K562 (cell line): ENCODE measurements around the gene SH3YL1. TPM values are rescaled to one million over a fixed set of nuclear protein-coding genes. Genes with fewer than 3 reads are reported as not detected.

Experiments
- ATAC-seq: fragments of 200-7000 bp; cut with Tn5 transposase; 3 replicates; pipeline ENCODE4 v1.9.1; 2020; ENCODE audit warnings: moderate library complexity
- BruUV-seq: library from RNA; stranded (reverse); fragments of 400-500 nt; replicated peaks from 2 replicates; lab custom pipeline; 2021; lab: Mats Ljungman, UMichigan
- CTCF ChIA-PET: fragments of 300-600 bp; formaldehyde crosslinking; extraction: SDS; loops from one replicate; lab custom pipeline; 2021; ENCODE audit warnings: low intra/inter-chr PET ratio; lab: Yijun Ruan, JAX
- POLR2A ChIA-PET: fragments of 300-600, 350-650 bp; sonication (Branson Sonifier 250); formaldehyde crosslinking; extraction: SDS; loops from one replicate; lab custom pipeline; 2021; ENCODE audit warnings: antibody characterized with exemption, inconsistent platforms; lab: Yijun Ruan, JAX
- DNase-seq, 4 experiments: peaks; one replicate each; pipeline versions ENCODE4 v3.0.0 to v3.0.0-alpha.2; 2011 to 2018; ENCODE audit warnings: low spot score in 3 of 4, mixed read lengths in 3 of 4; ENCODE audit errors: extremely low read depth in 1 of 4
- FAIRE-seq: peaks from 2 replicates; lab custom pipeline; 2011; peaks lifted over from hg19 to GRCh38; lab: Jason Lieb, UNC
- H2AFZ ChIP-seq: 2 replicates; pipeline ENCODE4 v1.6.0; 2011; ENCODE audit warnings: low read depth, low read length, control low read depth, inconsistent platforms
- H3K27ac ChIP-seq: fragments of 200-600 bp; 3 replicates; pipeline ENCODE4 v1.8.0; 2011; ENCODE audit warnings: low read depth, mild to moderate bottlenecking, control low read depth, inconsistent platforms, low read length, moderate library complexity, mixed read lengths; ENCODE audit errors: extremely low read depth
- H3K27me3 ChIP-seq, 2 experiments: fragments of 300-600 bp in 1 of 2; 2 replicates in 1 of 2; 3 replicates in 1 of 2; pipeline versions ENCODE4 v1.6.0 to v1.8.0; 2011; ENCODE audit warnings: inconsistent platforms in 2 of 2, low read length in 2 of 2, mild to moderate bottlenecking in 1 of 2, mixed read lengths in 1 of 2, moderate library complexity in 1 of 2; ENCODE audit not compliant: control insufficient read depth in 2 of 2, insufficient read depth in 2 of 2
- H3K36me3 ChIP-seq: fragments of 300-600 bp; 3 replicates; pipeline ENCODE4 v1.8.0; 2011; ENCODE audit warnings: mild to moderate bottlenecking, low read length, inconsistent platforms; ENCODE audit not compliant: control insufficient read depth, insufficient read depth
- H3K4me1 ChIP-seq, 2 experiments: fragments of 200-600 bp in 1 of 2; replicated peaks in 1 of 2; 2 replicates in 1 of 2; 3 replicates in 1 of 2; pipeline versions ENCODE4 v1.5.1 to v1.8.0; 2011; ENCODE audit warnings: inconsistent platforms in 2 of 2, low read length in 2 of 2, mild to moderate bottlenecking in 1 of 2, mixed read lengths in 1 of 2, moderate library complexity in 1 of 2; ENCODE audit not compliant: control insufficient read depth in 2 of 2, insufficient read depth in 2 of 2
- H3K4me2 ChIP-seq: 2 replicates; pipeline ENCODE4 v1.6.1; 2011; ENCODE audit warnings: low read length, control low read depth, inconsistent platforms, mixed read lengths; ENCODE audit not compliant: insufficient read depth
- H3K4me3 ChIP-seq: fragments of 200-600 bp; sonication (generic), shearing (Covaris generic); 2 replicates; pipeline ENCODE4 v1.5.1; 2016; ENCODE audit warnings: control low read depth, inconsistent platforms
- H3K79me2 ChIP-seq: fragments of 200-600 bp; 3 replicates; pipeline ENCODE4 v1.8.0; 2011; ENCODE audit warnings: low read length, inconsistent platforms; ENCODE audit not compliant: control insufficient read depth, insufficient read depth
- H3K9ac ChIP-seq, 2 experiments: 2 replicates each; pipeline versions ENCODE4 v1.6.0 to v1.6.1; 2011; ENCODE audit warnings: low read depth in 2 of 2, low read length in 2 of 2, control low read depth in 1 of 2, inconsistent platforms in 1 of 2, mild to moderate bottlenecking in 1 of 2, mixed read lengths in 1 of 2; ENCODE audit not compliant: insufficient read depth in 1 of 2
- H3K9me1 ChIP-seq: one replicate; pipeline ENCODE4 v1.6.0; 2011; ENCODE audit warnings: inconsistent platforms, mild to moderate bottlenecking, low read length, moderate library complexity; ENCODE audit not compliant: control insufficient read depth, insufficient read depth
- H3K9me3 ChIP-seq: replicated peaks from 2 replicates; pipeline ENCODE4 v1.5.1; 2011; ENCODE audit warnings: low read depth, low read length, inconsistent platforms; ENCODE audit not compliant: control insufficient read depth, insufficient read depth
- H4K20me1 ChIP-seq: replicated peaks from 2 replicates; pipeline ENCODE4 v1.6.1; 2011; ENCODE audit warnings: low read length, inconsistent platforms, mixed read lengths; ENCODE audit not compliant: control insufficient read depth, insufficient read depth
- BRD9 ChIP-seq: fragments of 450-650 bp; IDR thresholded peaks from 2 replicates; pipeline ENCODE4 v1.6.1; 2018; ENCODE audit warnings: low read depth; ENCODE audit not compliant: partially characterized antibody
- CEBPB ChIP-seq: fragments of 450-650 bp; IDR thresholded peaks from 2 replicates; pipeline ENCODE4 v1.6.1; 2016; ENCODE audit warnings: missing genetic modification characterization, missing compliant biosample characterization
- HNRNPUL1 ChIP-seq: fragments of 200-400 bp; formaldehyde crosslinking; IDR thresholded peaks from 2 replicates; pipeline ENCODE4 v1.6.1; 2017; ENCODE audit warnings: low read length
- KDM5B ChIP-seq: fragments of 200-600 bp; sonication (generic); IDR thresholded peaks from 2 replicates; pipeline ENCODE4 v1.6.1; 2012; ENCODE audit warnings: low read depth, mild to moderate bottlenecking, moderate library complexity, low read length, control low read depth, inconsistent platforms; ENCODE audit not compliant: insufficient replicate concordance
- NCOR1 ChIP-seq: fragments of 450-650 bp; IDR thresholded peaks from 2 replicates; pipeline ENCODE4 v1.6.1; 2016; ENCODE audit warnings: mild to moderate bottlenecking, moderate library complexity
- NKRF ChIP-seq: fragments of 450-650 bp; IDR thresholded peaks from 2 replicates; pipeline ENCODE4 v1.6.1; 2016; ENCODE audit warnings: borderline replicate concordance
- ZNF57 ChIP-seq: fragments of 450-650 bp; formaldehyde crosslinking; IDR thresholded peaks from 2 replicates; pipeline ENCODE4 v1.4.0; 2020; ENCODE audit warnings: mild to moderate bottlenecking, moderate library complexity
- ZNF79 ChIP-seq: fragments of 250-450 bp; sonication (Bioruptor Pico); IDR thresholded peaks from 2 replicates; pipeline ENCODE4 v1.4.0; 2020; ENCODE audit warnings: low read depth, mild to moderate bottlenecking, moderate library complexity
- WGBS: fragments of 100-300 bp; shearing (Covaris generic); methylation state at CpG from one replicate; pipeline ENCODE4 v1.1.6; 2016; ENCODE audit warnings: low coverage, mixed read lengths; ENCODE audit not compliant: insufficient coverage; ENCODE audit errors: missing lambda C conversion rate; 5-methylcytosine and 5-hydroxymethylcytosine counted together
- in situ Hi-C: fragments of 300-500 bp; cut with MboI; formaldehyde crosslinking; loops from 4 replicates; pipeline ENCODE4 v1.15.0; 2018; ENCODE audit warnings: inconsistent platforms, mixed read lengths
- intact Hi-C: fragments of 100-400 bp; cut with micrococcal nuclease; formaldehyde crosslinking; loops from 2 replicates; pipeline ENCODE4 v1.14.2; 2022
- polyA plus RNA-seq, 8 experiments: library from polyadenylated mRNA; depleted of rRNA in 4 of 8; stranded (reverse) in 5 of 8; unstranded in 3 of 8; fragments of >200 nt; fragmentation: Nextera tagmentation in 2 of 8; fragmentation: Illumina TruSeq in 1 of 8; extraction: Ambion mirVana in 2 of 8; extraction: Trizol in 1 of 8; gene quantifications; 2 replicates each; pipeline versions ENCODE4 v1.2.1 to v1.2.3, GENCODE V29; 2011 to 2014; ENCODE audit warnings: inconsistent platforms in 1 of 8, missing spikeins in 1 of 8
- total RNA-seq, 7 experiments: library from RNA; depleted of rRNA in 6 of 7; stranded (reverse); fragments of >200 nt in 6 of 7; fragmentation: Illumina TruSeq in 2 of 7; extraction: Trizol in 2 of 7; gene quantifications; 2 replicates each; pipeline versions ENCODE4 v1.2.1 to v1.2.3, GENCODE V29; 2011 to 2021; ENCODE audit warnings: low replicate concordance in 1 of 7
- TF ChIP-seq, protein P1 (sequence below): sonication (generic); formaldehyde crosslinking; IDR thresholded peaks from 2 replicates; pipeline ENCODE4 v1.8.0; 2022; ENCODE audit warnings: mild to moderate bottlenecking, missing genetic modification reagents

Gene SH3YL1
- total and polyA plus RNA-seq, 9 of the 15 experiments (the other 6 are each of a cell fraction or from before 2014, with no cell fraction given) = 3.9 to 7.8 (median 5.3) TPM

DNA sequence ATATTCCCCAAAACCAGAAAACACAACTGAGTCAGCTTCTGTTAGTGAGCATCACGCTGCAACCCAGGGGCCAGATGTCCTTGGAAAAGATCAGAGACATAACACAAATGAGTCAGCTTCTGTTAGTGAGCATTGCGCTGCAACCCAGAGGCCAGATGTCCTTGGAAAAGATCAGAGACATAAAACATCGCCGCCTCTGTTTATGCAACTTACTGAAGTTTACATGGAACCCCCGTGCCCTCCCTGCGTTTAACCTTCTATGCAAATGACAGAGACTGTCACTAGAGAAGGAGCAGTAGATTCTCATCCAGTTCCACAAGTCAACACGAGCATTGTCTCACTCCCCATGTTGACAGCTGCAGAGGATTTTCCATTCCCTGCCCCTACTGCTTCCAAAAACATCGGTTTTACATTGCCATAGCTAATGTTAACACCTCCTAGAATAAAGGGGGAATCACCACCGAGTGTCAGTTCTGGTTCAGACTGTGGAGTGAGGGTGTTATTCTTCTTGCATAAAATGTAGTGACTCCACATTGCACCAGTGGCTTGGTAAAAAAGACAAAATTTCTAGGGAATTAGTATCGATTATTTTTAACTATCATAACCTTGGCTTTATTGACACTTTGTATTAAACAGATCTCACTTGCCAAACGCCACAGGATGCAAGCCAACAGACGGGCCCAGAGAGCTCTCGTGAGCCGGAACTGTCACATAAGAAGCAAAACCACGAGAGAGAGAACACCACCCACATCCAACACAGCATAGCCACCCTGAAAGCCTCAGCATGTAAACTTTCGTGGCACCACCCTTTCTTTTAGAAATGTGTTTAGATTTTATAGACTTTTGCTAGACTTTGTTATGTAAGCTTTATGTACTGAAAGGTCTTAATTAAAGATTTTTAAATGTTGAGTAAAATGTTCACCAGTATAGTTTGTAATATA lies 87.7 kb downstream of the SH3YL1 start:
- DNase-seq (no peak), FAIRE-seq (no peak)
- WGBS = 2% methylated on average over 16 of the region's 16 CpGs
- H3K9me1 ChIP-seq = no peaks in the 10 kb centered on the region
- H3K27me3 ChIP-seq = no peaks in the 10 kb centered on the region
- H3K4me1 ChIP-seq = no peaks in the 10 kb centered on the region
- no peak overlapping the region for H3K9ac ChIP-seq
- H2AFZ ChIP-seq = no peak overlapping the region
- no peaks in the 10 kb centered on the region for H3K79me2 ChIP-seq
- H3K9me3 ChIP-seq = no peaks in the 10 kb centered on the region
- no peak overlapping the region for H3K4me3 ChIP-seq
- intact Hi-C loops = no loop called here
- H3K27ac ChIP-seq = no peak overlapping the region
- no peaks in the 10 kb centered on the region for H3K36me3 ChIP-seq
- BruUV-seq = no TSS peak
- TF ChIP-seq CEBPB (no peak), NKRF (no peak), KDM5B (no peak), ZNF79 (CRISPR knock-in tag) (no peak), HNRNPUL1 (no peak), NCOR1 (no peak), BRD9 (no peak), ZNF57 (CRISPR knock-in tag) (no peak)
- TF ChIP-seq, protein P1, sequence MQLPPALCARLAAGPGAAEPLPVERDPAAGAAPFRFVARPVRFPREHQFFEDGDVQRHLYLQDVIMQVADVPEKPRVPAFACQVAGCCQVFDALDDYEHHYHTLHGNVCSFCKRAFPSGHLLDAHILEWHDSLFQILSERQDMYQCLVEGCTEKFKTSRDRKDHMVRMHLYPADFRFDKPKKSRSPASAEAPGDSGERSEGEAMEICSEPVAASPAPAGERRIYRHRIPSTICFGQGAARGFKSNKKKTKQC (CRISPR knock-in tag) = no peak
- TF ChIP-seq, all 486 proteins: peak for 0
- ChIA-PET CTCF (no interaction called here), POLR2A (no interaction called here)
- H4K20me1 ChIP-seq = no peaks in the 10 kb centered on the region
- in situ Hi-C loops = no loop called here
- no peak overlapping the region for H3K4me2 ChIP-seq
- no peak for ATAC-seq
